ENCODE data around the gene DNAJB5. TPM values are rescaled to one million over a fixed set of nuclear protein-coding genes. Genes with fewer than 3 reads are reported as not detected.

The DNAJB5 gene
- total and polyA plus RNA-seq, 9 of the 15 experiments (the other 6 are each of a cell fraction or from before 2014, with no cell fraction given), result 0.15 to 7.4 (median 3.7) TPM

GRCh38 chr9:34996181-34996904, 6.8 kb downstream of the DNAJB5 start:
- in situ Hi-C loops (cut with MboI), result loop anchor here (5.0 kb wide), 1 partner anchor 46 kb away; a partner anchor contains a TSS
- WGBS (ENCODE audit: insufficient coverage, low coverage, missing lambda C conversion rate), result 90% methylated on average over 15 of the region's 26 CpGs
- CTCF ChIA-PET (ENCODE audit: low intra/inter-chr PET ratio), result no interaction called here

GRCh38 chr9:34996905-34997279, 7.3 kb downstream of the DNAJB5 start:
- no peak for ATAC-seq
- FAIRE-seq, result no peak
- H3K4me1 ChIP-seq (replicated peaks in 1 of 2; ENCODE audit: control insufficient read depth in 2 of 2, insufficient read depth in 2 of 2, low read length in 2 of 2), result peaks cover 57 to 81% of the 10 kb centered on the region in 2 experiments

More at GRCh38 chr9:34996181-34996904, 6.8 kb downstream of the DNAJB5 start:
- no peak overlapping the region for H3K9ac ChIP-seq (ENCODE audit: insufficient read depth in 1 of 2, low read depth in 2 of 2, low read length in 2 of 2)
- no peak overlapping the region for H3K27ac ChIP-seq (ENCODE audit: extremely low read depth, low read depth, low read length)
- no peaks in the 10 kb centered on the region; the same call in 2 of the 3 replicates for H3K79me2 ChIP-seq (ENCODE audit: control insufficient read depth, insufficient read depth, low read length)
- no peak overlapping the region for H2AFZ ChIP-seq (ENCODE audit: low read depth, low read length)
- intact Hi-C loops (cut with micrococcal nuclease), result loop anchor here (5.0 kb wide), 1 partner anchor 56 kb away; no protein-coding TSS in a partner anchor
- no peak overlapping the region for H3K4me3 ChIP-seq
- no peak for ATAC-seq
- H3K4me2 ChIP-seq (ENCODE audit: insufficient read depth, low read length), result no peak overlapping the region
- peaks cover 60 to 78% of the 10 kb centered on the region in 2 experiments for H3K4me1 ChIP-seq (replicated peaks in 1 of 2; ENCODE audit: control insufficient read depth in 2 of 2, insufficient read depth in 2 of 2, low read length in 2 of 2)
- no peaks in the 10 kb centered on the region for H3K9me3 ChIP-seq (replicated peaks; ENCODE audit: control insufficient read depth, insufficient read depth, low read depth, low read length)
- FAIRE-seq, result no peak
- peaks cover 5% of the 10 kb centered on the region; the same call in 2 of the 3 replicates for H3K36me3 ChIP-seq (ENCODE audit: control insufficient read depth, insufficient read depth, low read length)
- no TSS peak for BruUV-seq (replicated peaks)
- peaks cover 9% of the 10 kb centered on the region for H3K9me1 ChIP-seq (ENCODE audit: control insufficient read depth, insufficient read depth, low read length)
- no peaks in the 10 kb centered on the region for H4K20me1 ChIP-seq (replicated peaks; ENCODE audit: control insufficient read depth, insufficient read depth, low read length)
- POLR2A ChIA-PET, result no interaction called here
- DNase-seq (ENCODE audit: extremely low read depth in 1 of 4, low spot score in 3 of 4), result peak in 1 of 4 experiments; percentile 1
- TF ChIP-seq NCOA1 (IDR thresholded peaks at IDR 0.05; ENCODE audit: low read depth) (no peak), ZNF445 (CRISPR knock-in tag; IDR thresholded peaks at IDR 0.05; ENCODE audit: low read depth) (no peak), MAZ (CRISPR knock-in tag; conservative IDR thresholded peaks at IDR 0.05 in 1 of 2, IDR thresholded peaks at IDR 0.05 in 1 of 2) (no peak), EP400 (IDR thresholded peaks at IDR 0.05) (no peak), RBFOX2 (IDR thresholded peaks at IDR 0.05; ENCODE audit: low read depth, low read length) (peak; percentile 15; the same call in 1 of the 2 replicates), SP2 (IDR thresholded peaks at IDR 0.05; ENCODE audit: extremely low read depth, low read depth, low read length, poor library complexity, severe bottlenecking) (no peak), TFAM (CRISPR knock-in tag; conservative IDR thresholded peaks at IDR 0.05) (no peak)
- no peaks in the 10 kb centered on the region for H3K27me3 ChIP-seq (ENCODE audit: control insufficient read depth in 2 of 2, insufficient read depth in 2 of 2, low read length in 2 of 2)

More at GRCh38 chr9:34996905-34997279, 7.3 kb downstream of the DNAJB5 start:
- POLR2A ChIA-PET, result interaction anchor here (0.6 kb wide), 1 partner anchor 609 kb away, joined by 3 read pairs; no protein-coding TSS in a partner anchor
- intact Hi-C loops (cut with micrococcal nuclease) (loop anchor here (5.0 kb wide), 1 partner anchor 55 kb away; no protein-coding TSS in a partner anchor), in situ Hi-C loops (cut with MboI) (loop anchor here (5.0 kb wide), 1 partner anchor 45 kb away; a partner anchor contains a TSS)
- peaks cover 9% of the 10 kb centered on the region for H3K9me1 ChIP-seq (ENCODE audit: control insufficient read depth, insufficient read depth, low read length)
- no peak overlapping the region for H3K4me2 ChIP-seq (ENCODE audit: insufficient read depth, low read length)
- CTCF ChIA-PET (ENCODE audit: low intra/inter-chr PET ratio), result no interaction called here
- H3K9me3 ChIP-seq (replicated peaks; ENCODE audit: control insufficient read depth, insufficient read depth, low read depth, low read length), result no peaks in the 10 kb centered on the region
- H2AFZ ChIP-seq (ENCODE audit: low read depth, low read length), result no peak overlapping the region
- H3K27ac ChIP-seq (ENCODE audit: extremely low read depth, low read depth, low read length), result peak overlapping the region; percentile 25; the same call in 1 of the 3 replicates
- H4K20me1 ChIP-seq (replicated peaks; ENCODE audit: control insufficient read depth, insufficient read depth, low read length), result no peaks in the 10 kb centered on the region
- 75% methylated on average over 10 of the region's 10 CpGs for WGBS (ENCODE audit: insufficient coverage, low coverage, missing lambda C conversion rate)
- no peaks in the 10 kb centered on the region for H3K27me3 ChIP-seq (ENCODE audit: control insufficient read depth in 2 of 2, insufficient read depth in 2 of 2, low read length in 2 of 2)
- H3K79me2 ChIP-seq (ENCODE audit: control insufficient read depth, insufficient read depth, low read length), result no peaks in the 10 kb centered on the region; the same call in 2 of the 3 replicates
- BruUV-seq (replicated peaks), result no TSS peak
- peaks cover 5% of the 10 kb centered on the region; the same call in 2 of the 3 replicates for H3K36me3 ChIP-seq (ENCODE audit: control insufficient read depth, insufficient read depth, low read length)
- DNase-seq (ENCODE audit: extremely low read depth in 1 of 4, low spot score in 3 of 4), result peak in 1 of 4 experiments; percentile 1
- H3K4me3 ChIP-seq, result no peak overlapping the region
- no peak overlapping the region for H3K9ac ChIP-seq (ENCODE audit: insufficient read depth in 1 of 2, low read depth in 2 of 2, low read length in 2 of 2)
- TF ChIP-seq ZNF316 (IDR thresholded peaks at IDR 0.05), result peak; percentile 44; the same call in 1 of the 2 replicates
- TF ChIP-seq ZNF584 (CRISPR knock-in tag; IDR thresholded peaks at IDR 0.05; ENCODE audit: low read depth), result 0 out of 2 replicates have a peak, but pooled peaks have one; percentile 19
- no peak for TF ChIP-seq ZNF124 (CRISPR knock-in tag; IDR thresholded peaks at IDR 0.05)
- TF ChIP-seq ZBTB8A (IDR thresholded peaks at IDR 0.05; ENCODE audit: partially characterized antibody), result no peak
- TF ChIP-seq, protein P1, sequence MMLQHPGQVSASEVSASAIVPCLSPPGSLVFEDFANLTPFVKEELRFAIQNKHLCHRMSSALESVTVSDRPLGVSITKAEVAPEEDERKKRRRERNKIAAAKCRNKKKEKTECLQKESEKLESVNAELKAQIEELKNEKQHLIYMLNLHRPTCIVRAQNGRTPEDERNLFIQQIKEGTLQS (IDR thresholded peaks at IDR 0.05), result peak; percentile 28; the same call in 1 of the 2 replicates
- TF ChIP-seq, protein P1 (CRISPR knock-in tag; conservative IDR thresholded peaks at IDR 0.05), result no peak
- no peak for TF ChIP-seq ZSCAN29 (IDR thresholded peaks at IDR 0.05)
- no peak for TF ChIP-seq ELF1 (tag; IDR thresholded peaks at IDR 0.05)
- no peak for TF ChIP-seq KHSRP (IDR thresholded peaks at IDR 0.05)
- TF ChIP-seq HNRNPLL (IDR thresholded peaks at IDR 0.05; ENCODE audit: low read depth, low read length, poor library complexity, severe bottlenecking), result no peak
- no peak for TF ChIP-seq NR2C1 (IDR thresholded peaks at IDR 0.05)
- TF ChIP-seq NR2C1 (tag; IDR thresholded peaks at IDR 0.05), result 0 out of 2 replicates have a peak, but pooled peaks have one; percentile 32
